Activated CD4-positive, alpha-beta T cell treated with anti-CD3 and anti-CD28 coated beads, Interleukin-2, amount 10 ng/mL, durations not matched to agents 24 days and 14 days (primary cell): Measurements from ENCODE around the gene MGAT2. TPM values are rescaled to one million over a fixed set of nuclear protein-coding genes. Genes with fewer than 3 reads are reported as not detected.
"Not testable (repeated sequence)": the region's sequence is repeated elsewhere in the genome, so short reads cannot be mapped to it uniquely, and the experiment has no call there.

Experiments used
- DNase-seq: peaks from one replicate; pipeline ENCODE4 v3.0.0; 2022
- H3K27ac Mint-ChIP-seq: one replicate; pipeline ENCODE4 v1.8.0; 2022; ENCODE audit warnings: mild to moderate bottlenecking, mixed read lengths
- H3K27me3 Mint-ChIP-seq: one replicate; pipeline ENCODE4 v1.8.0; 2022; ENCODE audit warnings: mixed read lengths
- H3K36me3 Mint-ChIP-seq: one replicate; pipeline ENCODE4 v1.8.0; 2022; ENCODE audit warnings: low read depth, mild to moderate bottlenecking, mixed read lengths
- H3K4me1 Mint-ChIP-seq: one replicate; pipeline ENCODE4 v1.8.0; 2021; ENCODE audit warnings: mixed read lengths
- H3K4me3 Mint-ChIP-seq: one replicate; pipeline ENCODE4 v1.8.0; 2022; ENCODE audit warnings: mild to moderate bottlenecking, moderate library complexity, mixed read lengths
- H3K9me3 Mint-ChIP-seq: one replicate; pipeline ENCODE4 v1.8.0; 2021; ENCODE audit warnings: mixed read lengths
- intact Hi-C: fragments of 100-400 bp; cut with micrococcal nuclease; formaldehyde crosslinking; loops from one replicate; pipeline ENCODE4 v1.15.1; 2023
- total RNA-seq: library from RNA; stranded (reverse); gene quantifications from 2 replicates; pipeline ENCODE4 v1.2.3, GENCODE V29; 2022

MGAT2 gene
- total RNA-seq: 45.6 and 48.5 TPM in 2 replicates

- intact Hi-C loops: loop anchor here (1.0 to 5.0 kb wide), 7 partner anchors 14 to 610 kb away; partner anchors contain the start of genes KLHDC2, LRR1, POLE2 and RPS29
- peaks cover 36% of the 10 kb centered on the region for H3K4me1 Mint-ChIP-seq
- no peaks in the 10 kb centered on the region for H3K27me3 Mint-ChIP-seq
- peak; percentile 99 for DNase-seq
- peak within 1 kb of the TSS; percentile 96 for H3K27ac Mint-ChIP-seq
- no peaks in the 10 kb centered on the region for H3K9me3 Mint-ChIP-seq
- peak within 1 kb of the TSS; percentile 96 for H3K4me3 Mint-ChIP-seq
- H3K36me3 Mint-ChIP-seq: peaks cover 71% of the 10 kb centered on the region
Measured at GRCh38 chr14:49620182-49621113, at the start of gene MGAT2, which contains the start of gene RPL36AL. Gene MGAT2, plus strand, starts transcription at chr14:49620799. Its CDS starts 470 bp downstream, at chr14:49621269. Gene RPL36AL, minus strand, starts transcription at chr14:49620626. Its CDS starts 1,522 bp downstream, at chr14:49619104.

DNA sequence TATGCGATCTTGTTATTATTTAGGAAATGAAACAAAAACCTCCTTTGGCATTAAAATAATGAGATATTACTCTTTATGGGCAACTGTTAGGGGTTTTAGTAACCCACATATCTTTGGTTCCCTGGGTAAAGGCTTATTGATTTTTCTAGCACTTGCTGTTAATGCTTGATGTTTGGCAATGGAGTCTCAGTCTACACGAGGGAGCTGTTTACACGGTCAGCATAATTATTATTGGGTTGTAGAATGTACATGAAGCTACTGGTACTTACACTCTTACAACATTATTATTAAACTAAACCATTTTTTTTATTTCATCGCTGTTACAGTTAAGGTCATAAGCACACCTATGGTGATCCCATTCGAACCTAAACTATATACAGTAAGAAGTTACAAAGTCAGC, 46.6 kb upstream of the MGAT2 start:
- no peak for DNase-seq
- peaks cover 63% of the 10 kb centered on the region for H3K36me3 Mint-ChIP-seq
- intact Hi-C loops: no loop called here
- H3K9me3 Mint-ChIP-seq: peaks cover 6% of the 10 kb centered on the region
- H3K27me3 Mint-ChIP-seq: no peaks in the 10 kb centered on the region
- peaks cover 15% of the 10 kb centered on the region for H3K4me1 Mint-ChIP-seq
- no peak overlapping the region for H3K27ac Mint-ChIP-seq
- H3K4me3 Mint-ChIP-seq: no peak overlapping the region

DNA sequence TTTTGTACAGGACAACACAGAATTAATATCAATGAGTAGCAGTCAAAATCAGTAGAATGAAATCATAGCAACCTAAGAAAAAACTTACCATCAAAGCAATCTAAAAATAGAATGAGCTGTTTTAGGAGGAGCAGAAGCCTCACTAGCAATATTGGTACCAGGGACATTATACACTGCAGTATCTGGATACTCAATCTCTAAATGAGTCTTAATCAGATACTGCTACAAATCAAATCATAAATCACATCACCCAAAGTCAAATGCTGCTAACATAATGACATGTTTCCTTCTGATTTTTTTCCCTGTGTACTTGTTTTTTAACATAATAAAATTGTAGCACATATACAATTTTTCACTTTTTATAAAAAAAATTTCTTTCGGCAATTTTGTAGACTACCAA, 42.5 kb upstream of the MGAT2 start:
- H3K9me3 Mint-ChIP-seq: no peaks in the 10 kb centered on the region

GRCh38 chr14:49579841-49580240, 40.8 kb upstream of the MGAT2 start:
- Mint-ChIP-seq H3K27ac (peak overlapping the region; percentile 2), H3K27me3 (no peaks in the 10 kb centered on the region), H3K9me3 (no peaks in the 10 kb centered on the region), H3K36me3 (peaks cover 70% of the 10 kb centered on the region), H3K4me1 (peaks cover 44% of the 10 kb centered on the region), H3K4me3 (no peak overlapping the region)
- no peak for DNase-seq
- intact Hi-C loops: loop anchor here (10.0 kb wide), 1 partner anchor 1515 kb away; the partner anchor contains the start of gene TRIM9

More for the DNA sequence above, 42.5 kb upstream of the MGAT2 start:
- H3K4me3 Mint-ChIP-seq: no peak overlapping the region
- DNase-seq: no peak
- peaks cover 69% of the 10 kb centered on the region for H3K36me3 Mint-ChIP-seq
- intact Hi-C loops: no loop called here
- peaks cover 39% of the 10 kb centered on the region for H3K4me1 Mint-ChIP-seq
- no peak overlapping the region for H3K27ac Mint-ChIP-seq
- H3K27me3 Mint-ChIP-seq: no peaks in the 10 kb centered on the region

DNA sequence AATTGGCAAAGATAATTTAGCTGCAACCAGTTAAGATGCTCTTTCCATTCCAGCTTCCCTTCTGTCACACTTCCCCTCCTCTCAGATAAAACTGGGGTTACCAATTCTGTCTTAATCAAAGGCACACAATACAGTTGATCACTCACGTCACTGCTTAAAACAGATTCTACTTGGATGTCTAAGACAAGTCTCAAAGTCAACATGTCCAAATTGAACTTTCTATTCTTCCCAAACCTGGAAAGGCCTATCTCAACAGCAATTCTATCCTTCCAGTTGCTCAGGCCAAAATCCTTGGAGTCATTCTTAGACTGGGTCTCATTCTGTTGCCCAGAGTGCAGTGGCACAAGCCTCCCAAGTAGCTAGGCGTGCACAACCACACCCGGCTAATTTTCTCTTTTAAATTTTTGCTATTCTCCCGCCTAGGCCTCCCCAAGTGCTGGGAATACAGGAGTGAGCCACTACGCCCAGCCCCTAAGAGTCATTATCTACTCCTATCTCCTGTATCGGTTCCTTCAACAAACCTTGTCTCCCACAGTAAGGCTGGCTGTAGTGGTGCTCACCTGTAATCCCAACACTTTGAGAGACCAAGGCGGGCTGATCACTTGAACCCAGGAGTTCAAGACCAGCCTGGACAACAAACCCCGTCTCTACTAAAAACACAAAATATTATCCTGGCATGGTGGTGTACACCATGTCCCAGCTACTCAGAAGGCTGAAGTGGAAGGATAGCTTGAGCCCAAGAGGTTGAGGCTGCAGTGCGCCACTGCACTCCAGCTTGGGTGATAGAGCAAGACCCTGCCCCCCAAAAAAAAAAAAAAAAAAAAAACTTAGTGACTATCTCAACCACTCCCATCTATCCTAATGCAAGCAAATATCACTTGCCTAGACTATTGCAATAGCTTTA, 39.1 kb upstream of the MGAT2 start:
- H3K9me3 Mint-ChIP-seq: no peaks in the 10 kb centered on the region
- H3K4me3 Mint-ChIP-seq: peak overlapping the region; percentile 4
- peak overlapping the region; percentile 30 for H3K27ac Mint-ChIP-seq
- DNase-seq: no peak
- intact Hi-C loops: loop anchor here (10.0 kb wide), 1 partner anchor 1513 kb away; the partner anchor contains the start of gene TRIM9
- H3K4me1 Mint-ChIP-seq: peaks cover 47% of the 10 kb centered on the region
- H3K27me3 Mint-ChIP-seq: peaks cover 3% of the 10 kb centered on the region
- peaks cover 78% of the 10 kb centered on the region for H3K36me3 Mint-ChIP-seq

GRCh38 chr14:49582113-49582977, 38.3 kb upstream of the MGAT2 start:
- Mint-ChIP-seq H3K4me1 (peaks cover 46% of the 10 kb centered on the region), H3K4me3 (peak overlapping the region; percentile 4), H3K9me3 (no peaks in the 10 kb centered on the region), H3K36me3 (peaks cover 71% of the 10 kb centered on the region), H3K27me3 (peaks cover 3% of the 10 kb centered on the region), H3K27ac (no peak overlapping the region)
- intact Hi-C loops: loop anchor here (10.0 kb wide), 1 partner anchor 1512 kb away; the partner anchor contains the start of gene TRIM9
- DNase-seq: no peak

DNA sequence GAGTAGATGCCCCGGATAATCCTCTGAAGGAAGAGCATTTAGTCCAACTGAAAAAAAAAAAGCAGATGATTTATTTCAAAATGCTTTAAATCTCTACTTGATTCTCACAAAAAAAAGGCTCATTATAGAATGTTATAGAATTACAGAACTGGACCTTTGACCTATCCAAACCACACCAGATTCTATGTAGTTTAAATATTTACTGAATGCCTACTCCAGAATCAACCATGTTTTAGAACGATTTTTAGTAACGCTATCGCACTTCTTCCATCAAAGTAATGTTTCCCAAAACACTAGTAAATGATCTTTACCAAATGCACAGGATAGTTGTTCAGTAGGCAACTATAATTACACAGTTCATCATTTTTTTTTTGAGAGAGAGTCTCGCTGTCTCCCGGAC, 37.0 kb upstream of the MGAT2 start:
- peaks cover 46% of the 10 kb centered on the region for H3K4me1 Mint-ChIP-seq

GRCh38 chr14:49584058-49584457, 36.5 kb upstream of the MGAT2 start:
- H3K4me1 Mint-ChIP-seq: peaks cover 42% of the 10 kb centered on the region

More for the DNA sequence above, 37.0 kb upstream of the MGAT2 start:
- DNase-seq: no peak
- intact Hi-C loops: loop anchor here (10.0 kb wide), 1 partner anchor 1511 kb away; the partner anchor contains the start of gene TRIM9
- Mint-ChIP-seq H3K36me3 (peaks cover 62% of the 10 kb centered on the region), H3K9me3 (no peaks in the 10 kb centered on the region), H3K4me3 (peak overlapping the region; percentile 89), H3K27me3 (peaks cover 3% of the 10 kb centered on the region), H3K27ac (peak overlapping the region; percentile 62)

DNA sequence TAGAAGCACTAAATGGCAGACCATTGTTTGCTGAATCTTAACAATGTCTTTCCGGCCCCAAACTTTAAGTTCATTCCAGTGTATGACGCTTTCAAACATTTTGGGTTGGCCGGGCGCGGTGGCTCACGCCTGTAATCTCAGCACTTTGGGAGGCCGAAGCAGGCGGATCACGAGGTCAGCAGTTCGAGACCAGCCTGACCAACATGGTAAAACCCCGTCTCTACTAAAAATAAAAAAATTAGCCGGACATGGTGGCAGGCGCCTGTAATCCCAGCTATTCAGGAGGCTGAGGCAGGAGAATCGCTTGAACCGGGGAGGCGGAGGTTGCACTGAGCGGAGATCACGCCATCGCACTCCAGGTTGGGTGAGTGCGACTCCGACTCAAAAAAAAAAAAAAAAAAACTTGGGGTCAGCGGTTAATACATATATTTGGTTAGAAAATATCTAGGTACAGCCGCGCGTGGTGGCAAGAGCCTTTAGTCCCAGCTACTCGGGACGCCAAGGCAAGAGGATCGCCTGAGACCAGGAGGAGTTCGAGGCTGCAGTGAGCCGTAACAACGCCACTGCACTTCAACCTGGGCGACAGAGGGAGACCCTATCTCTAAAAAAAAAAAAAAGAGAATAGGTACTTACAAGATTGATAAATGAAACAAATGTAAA, 35.5 kb upstream of the MGAT2 start:
- H3K4me1 Mint-ChIP-seq: peaks cover 37% of the 10 kb centered on the region

More at GRCh38 chr14:49584058-49584457, 36.5 kb upstream of the MGAT2 start:
- H3K4me3 Mint-ChIP-seq: peak overlapping the region; percentile 89
- intact Hi-C loops: loop anchor here (10.0 kb wide), 1 partner anchor 1511 kb away; the partner anchor contains the start of gene TRIM9
- H3K9me3 Mint-ChIP-seq: no peaks in the 10 kb centered on the region
- peaks cover 3% of the 10 kb centered on the region for H3K27me3 Mint-ChIP-seq
- peaks cover 60% of the 10 kb centered on the region for H3K36me3 Mint-ChIP-seq
- no peak for DNase-seq
- H3K27ac Mint-ChIP-seq: peak overlapping the region; percentile 99

DNA sequence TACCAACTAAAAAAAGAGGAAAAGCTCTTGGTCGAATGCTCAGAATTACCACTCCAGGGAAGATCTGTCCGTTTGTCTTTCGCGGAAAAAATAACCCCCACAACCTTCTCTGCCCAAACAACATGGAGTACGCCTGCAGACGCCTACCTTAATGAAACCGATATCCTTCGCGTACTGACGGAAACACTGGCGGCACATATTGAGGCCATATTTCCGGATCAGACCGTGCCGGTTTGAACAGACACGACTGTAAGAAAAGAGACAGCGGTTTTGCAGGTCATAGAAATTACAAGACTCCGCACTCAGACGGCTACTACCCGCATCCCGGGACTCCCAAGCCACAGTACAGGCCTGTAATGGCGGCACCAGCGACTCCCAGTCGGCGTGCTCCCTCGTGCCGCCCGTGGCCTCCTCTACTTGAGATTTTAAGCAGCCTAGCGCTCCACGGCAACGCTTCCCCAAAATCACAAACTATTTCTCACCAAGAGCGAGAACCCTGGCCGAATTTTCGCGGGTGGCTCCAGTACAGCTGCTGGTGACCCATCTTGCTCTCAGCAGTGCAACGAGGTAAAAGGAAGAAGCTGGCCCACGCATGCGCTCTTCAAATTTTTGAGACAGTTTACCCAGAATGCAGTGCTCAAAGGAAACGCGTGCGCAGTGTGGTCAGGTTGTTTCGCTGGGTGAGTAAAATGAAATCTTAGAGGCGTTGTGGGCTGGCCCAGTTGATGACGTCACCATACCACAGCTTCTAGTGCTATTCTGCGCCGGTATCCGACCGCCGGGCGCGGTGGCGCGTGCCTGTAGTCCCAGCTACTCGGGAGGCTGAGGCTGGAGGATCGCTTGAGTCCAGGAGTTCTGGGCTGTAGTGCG, 34.6 kb upstream of the MGAT2 start, which contains the start of gene RPS29:
Gene RPS29 (minus strand): TSS at position 578 of the 870 bp plus-strand sequence. CDS start 34 bp downstream, at position 544.
- intact Hi-C loops: loop anchor here (1.0 to 10.0 kb wide), 8 partner anchors 12 to 1509 kb away; partner anchors contain the start of genes LRR1, MAP4K5, MGAT2 and RPL36AL
- Mint-ChIP-seq H3K36me3 (peaks cover 52% of the 10 kb centered on the region), H3K4me3 (peak within 1 kb of the TSS; percentile 89), H3K9me3 (no peaks in the 10 kb centered on the region), H3K4me1 (peaks cover 35% of the 10 kb centered on the region), H3K27me3 (peaks cover 3% of the 10 kb centered on the region), H3K27ac (peak within 1 kb of the TSS; percentile 99)
- peak; percentile 99 for DNase-seq

More for the DNA sequence above, 35.5 kb upstream of the MGAT2 start:
- peaks cover 54% of the 10 kb centered on the region for H3K36me3 Mint-ChIP-seq
- H3K27me3 Mint-ChIP-seq, H3K9me3 Mint-ChIP-seq: not testable (repeated sequence)
- intact Hi-C loops: loop anchor here (5.0 to 10.0 kb wide), 3 partner anchors 123 to 1510 kb away; partner anchors contain the start of genes MAP4K5 and TRIM9
- H3K27ac Mint-ChIP-seq: peak overlapping the region; percentile 99
- peak; percentile 68 for DNase-seq
- peak overlapping the region; percentile 89 for H3K4me3 Mint-ChIP-seq
